ENCODE data around the gene PCSK7.

GRCh38 chr11:117205211-117205818 is 26.6 kb downstream of the PCSK7 start:
- TF ChIP-seq CTCF (conservative IDR thresholded peaks at IDR 0.05; ENCODE audit: low read depth, low read length) (no peak), MAFK (IDR thresholded peaks at IDR 0.05; ENCODE audit: low read depth, low read length) (no peak), SMC3 (IDR thresholded peaks at IDR 0.05; ENCODE audit: low read depth, low read length) (no peak), USF2 (IDR thresholded peaks at IDR 0.05; ENCODE audit: low read depth, low read length) (no peak), POLR2A (IDR thresholded peaks at IDR 0.05; ENCODE audit: low read depth, low read length) (no peak), CEBPB (IDR thresholded peaks at IDR 0.05; ENCODE audit: low read depth, low read length) (no peak), RAD21 (IDR thresholded peaks at IDR 0.05; ENCODE audit: low read length) (no peak)
